H1 (cell line): ENCODE data around the gene TINAG.

ENCODE experiments used
- CTCF ChIP-seq, 3 experiments: IDR thresholded peaks; 1 replicate in 2 of 3; 2 replicates in 1 of 3; pipeline versions ENCODE4 v1.5.1 to v1.6.1; 2011; ENCODE audit warnings: low read length in 3 of 3, mild to moderate bottlenecking in 3 of 3, inconsistent platforms in 2 of 3, low read depth in 1 of 3, moderate library complexity in 1 of 3; ENCODE audit not compliant: insufficient read depth in 1 of 3; ENCODE audit errors: control extremely low read depth in 1 of 3
- POLR2A ChIP-seq, 2 experiments: IDR thresholded peaks; 1 replicate in 1 of 2; 2 replicates in 1 of 2; pipeline ENCODE4 v1.6.1; 2011; ENCODE audit warnings: low read depth in 2 of 2, low read length in 2 of 2, mild to moderate bottlenecking in 2 of 2; ENCODE audit errors: control extremely low read depth in 1 of 2
- RFX5 ChIP-seq: IDR thresholded peaks from 2 replicates; pipeline ENCODE4 v1.6.1; 2011; ENCODE audit warnings: low read depth, low read length, improper control_type of control experiment, borderline replicate concordance
- SIX5 ChIP-seq: IDR thresholded peaks from 2 replicates; pipeline ENCODE4 v1.6.1; 2011; ENCODE audit warnings: mild to moderate bottlenecking, low read depth, low read length
- SP1 ChIP-seq: IDR thresholded peaks from 2 replicates; pipeline ENCODE4 v1.6.1; 2011; ENCODE audit warnings: low read depth, low read length

GRCh38 chr6:54286141-54286540 is 22.1 kb upstream of the TINAG start:
- TF ChIP-seq CTCF (IDR thresholded peaks at IDR 0.05; ENCODE audit: control extremely low read depth in 1 of 3, insufficient read depth in 1 of 3, low read depth in 1 of 3, low read length in 3 of 3) (no peak), SP1 (no peak), SIX5 (no peak), POLR2A (IDR thresholded peaks at IDR 0.05; ENCODE audit: control extremely low read depth in 1 of 2, low read depth in 2 of 2, low read length in 2 of 2) (no peak), RFX5 (no peak)
